CD4-positive, alpha-beta T cell treated with Interleukin-12 subunit alpha and Interleukin-12 subunit beta, for 1 hour (primary cell): ENCODE results near the gene MPST.
A peak's percentile ranks its signal among the peaks of the same experiment; 100 is the strongest.

Experiments
- DNase-seq: peaks from one replicate; pipeline ENCODE4 v3.0.0-alpha.2; 2020

The MPST gene

DNA sequence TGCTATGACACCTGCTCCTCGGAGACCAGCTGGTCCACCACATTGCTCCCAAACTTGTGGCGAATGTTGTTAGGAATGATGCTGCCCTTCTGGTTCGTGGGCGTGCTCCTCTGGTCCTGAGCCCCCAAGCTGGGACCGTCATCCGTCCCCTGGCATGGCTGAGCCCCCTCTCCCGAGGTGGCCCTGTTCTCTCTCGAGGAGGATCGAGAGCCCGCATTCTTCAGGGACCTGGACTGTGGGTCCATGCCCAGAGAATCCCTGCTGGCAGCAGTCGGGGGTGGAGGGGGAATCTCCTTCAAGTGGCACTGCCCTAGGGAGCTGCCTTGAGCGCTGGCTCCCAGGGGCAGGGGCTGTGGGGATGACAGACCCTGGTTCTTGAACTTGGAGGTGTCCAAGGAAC is 17.7 kb upstream of the MPST start:
- no peak for DNase-seq

DNA sequence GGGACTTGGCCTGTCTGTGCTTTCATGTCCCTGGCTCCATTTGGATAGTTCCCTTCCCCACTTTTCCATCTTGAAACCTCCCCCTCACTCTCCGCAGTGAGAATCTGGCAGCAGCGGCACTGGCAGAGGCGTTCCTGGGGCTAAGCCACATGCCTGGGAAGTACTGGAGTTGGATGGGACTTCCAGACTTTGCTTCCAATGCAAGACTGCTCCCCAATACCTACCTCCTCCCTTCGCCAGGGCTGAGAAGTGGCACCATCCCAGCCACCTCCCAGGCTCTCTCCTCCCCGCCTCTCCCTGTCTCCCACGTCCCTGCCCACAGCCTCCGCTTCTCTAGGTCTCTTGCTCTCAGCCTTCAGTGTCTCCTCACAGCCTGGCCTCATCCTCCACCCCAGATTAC is 16.9 kb upstream of the MPST start:
- no peak for DNase-seq

DNA sequence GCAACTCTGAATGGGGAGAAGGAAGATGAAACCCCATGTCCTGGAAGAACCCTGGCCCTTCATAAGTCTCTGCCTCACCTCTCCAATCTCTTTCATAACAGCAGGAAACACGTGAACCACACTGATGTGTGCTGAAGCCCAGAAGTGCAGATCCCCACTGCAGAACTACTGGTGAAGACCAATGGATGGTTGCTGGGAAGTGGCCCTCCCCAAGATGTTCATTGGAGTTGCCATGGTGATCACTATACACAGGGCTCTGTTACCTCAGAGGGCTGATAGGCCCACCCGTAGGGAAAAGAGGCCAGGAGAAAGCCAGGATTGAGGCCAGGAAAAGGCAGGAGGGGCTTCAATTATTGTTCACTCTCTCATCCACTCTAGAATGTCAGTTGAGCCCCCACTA is 11.9 kb upstream of the MPST start:
- DNase-seq = no peak

DNA sequence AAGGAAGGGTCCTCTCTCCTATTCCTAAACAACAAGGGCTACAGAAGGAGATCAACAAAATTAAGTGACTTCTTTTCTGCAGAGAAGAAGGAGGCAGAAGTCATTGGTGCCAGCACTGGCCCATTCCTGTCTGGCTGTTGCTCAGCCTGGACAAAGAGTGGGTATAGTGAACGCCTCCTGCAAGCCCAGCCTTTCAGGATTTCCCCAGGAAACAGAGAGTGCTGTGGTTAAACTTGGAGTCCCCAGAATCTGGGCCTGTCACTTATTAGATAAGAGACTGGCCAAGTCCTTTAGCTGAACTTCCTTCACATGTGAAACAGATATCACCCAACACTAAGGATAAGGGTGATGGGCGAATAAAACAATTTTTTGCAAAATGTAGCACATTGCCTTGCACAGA is 11.2 kb upstream of the MPST start:
- DNase-seq = no peak

DNA sequence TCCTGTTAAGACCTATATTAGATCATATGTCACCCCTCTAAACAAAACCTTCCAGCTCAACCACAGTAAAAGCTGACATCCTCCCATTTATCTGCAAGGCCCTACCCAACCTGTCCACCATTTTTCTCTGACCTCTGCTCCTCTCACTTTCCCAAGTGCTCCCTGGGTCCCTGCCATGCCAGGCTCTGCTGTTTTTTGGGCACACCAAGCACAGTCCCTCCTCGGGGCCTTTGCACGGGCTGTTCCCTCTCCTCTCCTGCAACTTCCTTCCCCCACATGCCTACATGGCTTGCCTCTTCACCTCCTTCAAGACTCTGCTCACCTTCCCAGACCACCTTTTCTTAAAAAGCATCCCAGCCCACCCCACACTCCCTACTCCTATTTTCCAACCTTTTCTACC is 10.1 kb upstream of the MPST start:
- DNase-seq = no peak

DNA sequence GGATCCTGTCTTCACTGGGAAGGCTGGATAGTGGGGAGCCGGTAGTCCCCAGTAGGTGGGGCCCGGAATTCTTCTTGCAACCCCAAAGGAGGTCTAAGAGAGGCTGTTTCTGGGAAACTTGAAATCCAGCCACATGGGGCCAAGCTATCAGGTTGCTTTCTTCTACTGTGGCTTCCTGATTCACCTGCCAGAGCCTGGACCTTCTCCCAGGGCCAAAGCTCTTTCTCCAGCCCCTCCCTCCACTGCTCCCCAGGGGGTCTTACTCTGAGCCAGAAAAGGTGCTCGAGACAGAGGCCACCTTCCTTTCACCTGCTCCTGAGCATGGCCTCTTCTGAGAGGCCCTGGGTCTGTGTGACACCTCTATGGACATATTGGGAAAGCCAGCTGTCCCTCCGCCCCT is 9.4 kb upstream of the MPST start:
- no peak for DNase-seq

DNA sequence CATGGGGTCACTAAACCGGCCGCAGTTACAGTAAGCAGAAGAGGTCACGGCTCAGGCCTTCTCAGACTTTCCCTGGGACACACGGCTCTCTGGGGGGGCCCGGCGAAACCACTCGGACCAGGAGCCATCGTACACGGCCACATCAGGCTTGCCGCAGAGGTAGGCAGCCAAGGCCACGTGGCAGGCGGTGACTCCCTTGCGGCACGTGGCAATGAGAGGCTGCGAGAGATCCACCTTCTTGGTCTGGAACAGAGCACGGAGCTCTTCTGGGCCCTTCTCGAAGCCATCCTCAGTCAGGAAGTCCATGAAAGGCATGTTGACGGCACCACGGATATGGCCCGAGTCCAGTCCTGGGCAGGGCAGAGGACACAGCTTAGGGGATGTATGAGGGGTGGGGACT is 8.6 kb upstream of the MPST start:
- DNase-seq = no peak

DNA sequence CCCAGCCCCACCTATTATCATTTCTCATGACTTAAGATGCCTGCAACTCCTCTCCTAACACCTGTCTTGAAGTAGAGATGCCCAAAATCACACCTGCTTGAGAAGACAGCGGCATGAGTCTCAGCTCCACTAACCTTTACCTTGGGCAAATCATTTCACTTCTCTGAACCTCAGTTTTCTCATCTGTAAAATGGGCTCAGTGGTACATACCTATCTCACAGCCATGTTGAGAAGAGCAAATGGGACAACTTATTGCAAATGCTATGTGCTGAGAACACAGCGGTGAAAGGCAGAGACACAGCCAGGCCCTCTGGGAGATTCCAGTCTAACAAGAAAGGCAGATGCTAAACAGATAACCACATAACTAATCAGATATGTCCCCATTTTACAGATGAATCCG is 8.1 kb upstream of the MPST start:
- DNase-seq = no peak

DNA sequence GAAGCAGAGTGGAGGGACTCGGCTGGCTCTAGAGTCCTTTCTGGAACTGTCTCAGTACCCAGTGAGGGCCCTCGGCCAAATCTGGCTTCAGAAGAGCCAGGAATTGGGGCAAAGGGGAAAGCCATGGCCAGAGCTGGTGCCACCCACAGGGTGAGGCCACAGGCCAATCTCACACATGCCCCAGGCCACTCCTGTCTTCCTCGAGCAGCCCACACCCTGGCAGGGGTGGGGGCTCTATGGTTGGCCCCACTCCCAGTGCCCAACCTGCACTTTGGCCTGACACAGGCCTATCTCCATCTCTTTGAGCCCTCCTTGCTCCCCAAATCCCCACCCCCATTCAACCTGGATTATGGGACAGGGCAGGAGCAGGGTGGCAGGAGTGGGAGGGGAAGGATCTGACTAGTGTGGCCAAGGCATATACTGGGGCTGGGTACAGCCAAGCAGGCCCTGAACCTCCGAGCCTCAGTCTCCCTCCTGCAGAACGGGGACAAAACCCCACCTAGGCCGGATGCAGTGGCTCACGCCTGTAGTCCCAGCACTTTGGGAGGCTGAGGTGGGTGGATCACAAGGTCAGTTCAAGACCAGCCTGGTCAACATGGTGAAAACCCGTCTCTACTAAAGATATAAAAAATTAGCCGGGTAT is 7.2 kb upstream of the MPST start:
- DNase-seq = no peak

DNA sequence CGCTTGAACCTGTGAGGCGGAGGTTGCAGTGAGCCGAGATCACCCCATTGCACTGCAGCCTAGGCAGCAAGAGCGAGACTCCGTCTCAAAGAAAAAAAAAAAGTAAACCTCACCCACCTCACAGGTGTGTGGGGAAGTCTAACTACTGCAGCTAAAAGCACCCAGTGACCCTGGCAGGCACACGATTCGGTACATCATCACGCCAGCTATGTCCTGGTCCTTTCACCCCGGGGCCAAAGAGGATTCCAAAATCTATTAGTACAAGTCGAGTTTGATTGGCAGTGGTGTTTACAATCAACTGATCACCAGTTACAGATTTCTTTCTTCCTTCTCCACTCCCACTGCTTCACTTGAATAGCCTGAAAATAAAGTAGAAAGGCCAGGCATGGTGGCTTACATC is 6.6 kb upstream of the MPST start:
- no peak for DNase-seq

DNA sequence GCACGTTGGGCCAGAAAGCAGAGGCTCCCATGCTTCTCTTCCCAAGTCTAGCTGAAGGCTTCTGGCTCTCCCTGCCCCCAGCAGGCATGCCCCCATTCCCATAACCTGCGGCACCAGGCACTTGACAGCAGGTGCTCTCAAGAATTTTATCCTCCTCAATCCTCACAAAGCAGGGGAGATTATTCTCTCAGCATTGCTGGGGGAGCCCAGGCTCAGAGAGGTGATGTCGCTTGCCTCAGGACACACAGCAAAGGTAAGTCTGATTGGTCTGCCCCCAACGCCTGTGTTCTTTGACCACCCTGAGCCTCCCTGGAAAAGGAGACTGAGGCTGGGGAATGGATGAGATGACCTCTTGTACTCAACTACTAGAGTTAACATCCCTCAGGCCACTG is 5.1 kb upstream of the MPST start:
- DNase-seq = no peak

DNA sequence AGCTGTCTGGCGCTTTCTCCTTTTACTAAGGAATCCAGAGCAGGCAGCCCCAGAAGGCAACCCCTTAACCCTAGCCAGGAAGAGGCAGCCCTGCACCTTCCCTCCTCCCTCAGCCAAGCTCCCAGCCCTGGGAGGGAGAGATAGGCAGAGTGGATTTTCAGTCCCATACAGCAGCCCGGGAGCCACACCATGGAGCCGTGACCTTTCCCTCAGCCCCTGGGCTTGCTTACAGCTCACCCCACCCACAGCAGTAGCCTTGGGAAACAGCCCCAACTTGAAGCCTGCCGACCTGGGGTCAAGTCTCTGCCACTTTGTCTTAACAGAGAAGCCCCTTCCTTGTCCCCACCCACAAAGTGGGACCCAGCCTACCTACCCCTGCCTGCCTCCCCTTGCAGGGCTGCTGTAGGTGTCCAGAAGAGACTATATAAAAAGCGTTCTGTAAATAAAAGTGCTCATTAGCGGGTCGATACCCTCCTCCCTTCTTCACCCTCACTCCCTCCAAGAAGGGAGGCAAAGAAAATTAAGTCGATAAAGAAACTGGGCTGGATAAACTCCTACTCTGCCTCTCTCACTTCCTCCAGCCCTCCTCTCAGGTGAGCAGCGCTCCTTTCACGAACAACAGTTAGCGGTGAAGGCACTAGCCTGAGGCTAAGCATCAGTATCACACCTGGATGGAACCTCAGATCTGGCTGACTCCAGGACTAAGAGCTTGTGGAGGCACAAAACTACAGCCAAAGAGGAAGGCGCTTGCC is 4.5 kb upstream of the MPST start:
- DNase-seq = no peak

DNA sequence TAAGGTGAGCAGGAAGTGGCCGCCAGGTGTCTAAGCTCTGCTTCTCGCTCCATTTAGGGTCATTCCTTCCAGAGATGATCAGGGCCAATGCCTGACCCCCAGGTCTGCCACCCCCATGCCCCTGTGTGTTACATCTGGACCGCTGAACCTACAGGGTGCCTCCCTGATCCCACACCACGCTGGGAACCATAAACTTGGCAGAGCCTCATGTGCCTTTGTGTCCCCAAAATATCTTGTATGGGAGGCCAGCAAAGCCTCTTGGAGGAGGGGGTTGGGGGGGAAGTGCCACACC is 4.0 kb upstream of the MPST start:
- DNase-seq = no peak

DNA sequence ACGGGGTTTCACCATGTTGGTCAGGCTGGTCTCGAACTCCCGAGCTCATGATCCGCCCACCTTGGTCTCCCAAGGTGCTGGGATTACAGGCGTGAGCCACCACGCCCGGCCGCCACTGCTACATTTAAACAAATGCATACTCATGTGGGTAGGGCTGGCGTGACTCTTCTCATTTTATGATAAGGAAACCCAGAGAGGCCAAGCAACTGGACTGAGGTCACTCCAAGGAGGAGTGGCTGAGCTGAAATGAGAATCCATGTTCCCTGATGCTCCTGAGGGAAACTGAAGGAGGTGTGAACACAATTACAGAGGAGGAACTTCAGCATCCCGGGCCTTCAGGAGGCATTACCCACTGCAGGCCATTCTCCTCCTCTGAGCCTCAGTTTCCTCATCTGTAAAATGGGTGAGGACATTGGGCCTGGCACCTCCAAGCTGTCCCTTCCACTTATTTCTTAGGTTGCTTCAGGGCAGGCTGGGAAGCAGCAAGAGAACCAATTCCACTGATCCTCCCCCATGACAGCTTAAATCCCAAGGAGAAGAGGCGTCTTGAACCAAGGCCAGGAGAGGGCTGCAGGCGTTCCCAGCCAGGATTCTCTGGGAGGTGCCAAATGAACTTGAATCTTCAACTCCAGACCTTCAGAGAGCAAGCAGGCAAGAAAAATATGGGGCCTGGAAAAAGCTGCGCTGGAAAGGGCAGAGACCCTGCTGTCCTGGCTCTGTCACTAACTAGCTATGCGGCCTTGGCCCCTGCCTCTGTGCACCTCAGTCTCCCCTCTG is 3.2 kb upstream of the MPST start:
- no peak for DNase-seq

DNA sequence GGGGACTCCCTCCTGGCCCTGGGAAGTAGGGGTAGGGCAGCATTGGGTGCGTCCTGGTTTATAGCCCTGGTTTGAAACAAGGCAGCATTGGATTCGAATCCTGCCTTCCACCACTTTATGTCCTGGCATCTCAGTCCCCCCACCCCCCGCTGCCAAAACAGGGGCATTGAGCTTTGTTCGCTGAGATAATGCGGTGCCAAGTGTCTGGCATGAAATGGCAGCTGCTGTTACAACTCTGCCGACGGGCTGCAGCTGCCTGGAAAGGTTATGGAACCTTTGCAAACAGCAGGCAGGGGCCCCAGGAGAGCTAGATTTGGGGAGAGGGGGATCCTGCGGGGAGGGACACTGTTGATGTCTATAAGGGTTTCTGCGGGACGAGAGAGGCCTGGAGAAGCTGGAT is 2.2 kb upstream of the MPST start:
- no peak for DNase-seq

DNA sequence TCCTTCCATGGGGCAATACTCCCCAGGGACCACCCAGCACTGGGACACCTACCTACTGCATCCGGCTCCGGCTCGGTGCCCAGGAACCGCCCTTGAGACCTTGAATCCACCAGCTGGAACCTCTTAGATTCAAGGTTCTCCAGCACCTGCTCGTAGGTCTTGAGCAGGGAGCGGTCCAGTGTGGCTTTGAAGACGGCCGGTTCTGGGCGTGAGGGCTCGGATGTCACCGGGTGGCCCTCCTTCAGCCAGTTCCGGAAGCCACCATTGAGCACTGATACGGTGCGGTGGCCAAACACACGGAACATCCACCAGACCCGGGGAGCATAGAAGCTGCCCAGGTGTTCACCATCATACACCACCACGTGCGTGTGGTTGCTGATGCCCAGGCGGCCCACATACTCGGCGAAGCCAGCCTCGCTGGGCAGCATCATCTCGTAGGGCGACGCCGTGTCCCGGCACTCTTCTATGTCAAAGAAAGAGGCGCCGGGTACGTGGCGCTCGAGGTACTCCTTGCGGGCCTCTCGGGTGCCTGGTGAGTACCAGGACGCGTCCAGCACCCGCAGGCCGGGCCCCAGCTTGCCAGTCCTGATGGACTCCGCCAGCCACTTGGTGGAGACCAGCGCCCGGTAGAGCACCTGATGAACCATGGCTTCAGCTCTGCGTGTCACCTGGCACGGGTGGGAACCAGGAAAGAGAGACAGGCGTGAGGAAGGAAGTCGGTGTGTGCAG is 1.3 kb upstream of the MPST start:
- DNase-seq = no peak

DNA sequence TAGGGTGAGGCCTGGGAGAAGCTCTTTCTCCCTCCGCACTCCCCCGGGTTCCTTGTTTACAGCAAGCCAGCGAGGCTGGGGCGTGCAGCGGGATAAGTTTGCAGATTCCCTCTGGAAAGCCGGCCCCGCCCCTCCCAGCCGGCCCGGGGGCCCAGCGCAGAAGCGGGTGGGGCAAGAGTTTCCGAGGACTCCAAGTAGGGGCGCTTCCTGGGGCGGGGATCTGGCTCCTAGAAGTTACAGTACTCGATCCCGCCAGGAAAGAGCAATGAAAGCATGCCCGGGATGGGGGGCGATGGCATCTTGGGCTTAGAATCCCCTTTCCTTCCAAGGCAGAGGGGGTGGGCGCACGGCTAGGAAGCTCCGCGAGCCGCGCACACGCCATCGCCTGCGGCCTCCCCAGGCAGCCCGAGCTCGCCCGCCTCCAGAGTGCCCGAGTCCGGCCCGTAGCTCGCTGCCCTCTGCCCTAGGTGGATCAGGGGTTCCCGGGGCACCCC is 680 bp upstream of the MPST start:
- no peak for DNase-seq

DNA sequence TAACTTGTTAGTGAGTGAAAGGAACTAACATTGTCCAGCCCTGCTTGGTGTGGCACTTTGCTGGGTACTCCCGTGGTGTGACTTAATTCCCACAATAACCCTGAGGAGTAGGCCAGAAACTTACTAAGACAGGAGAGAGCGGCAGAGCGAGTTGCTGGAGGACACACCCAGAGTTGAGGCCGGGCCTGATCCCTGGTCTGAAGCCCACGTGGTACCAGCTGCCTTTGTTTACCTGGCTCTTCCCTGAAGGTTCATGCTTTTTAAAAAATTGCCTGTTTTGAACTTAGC is 594 bp downstream of the MPST start:
- DNase-seq = no peak

DNA sequence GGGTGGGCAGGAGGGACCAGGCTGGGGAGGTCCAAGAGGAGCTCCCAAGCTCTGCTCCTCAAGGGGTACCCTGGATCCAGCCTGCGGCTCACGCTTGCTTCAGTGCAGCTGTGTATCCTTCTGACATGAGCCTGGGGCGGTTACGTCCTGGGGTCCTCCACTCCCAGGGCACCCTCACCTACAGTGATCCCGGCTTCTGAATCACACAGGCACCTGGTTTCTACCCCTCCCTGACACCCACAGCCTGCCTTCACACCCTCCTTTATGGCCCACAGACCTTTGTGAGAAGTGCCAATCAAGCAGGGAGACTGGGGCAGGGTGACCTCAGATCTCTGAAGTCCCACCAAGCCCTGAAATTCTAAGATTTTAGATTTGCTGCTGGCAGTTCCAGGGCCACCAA is 1.5 kb downstream of the MPST start:
- DNase-seq = no peak

DNA sequence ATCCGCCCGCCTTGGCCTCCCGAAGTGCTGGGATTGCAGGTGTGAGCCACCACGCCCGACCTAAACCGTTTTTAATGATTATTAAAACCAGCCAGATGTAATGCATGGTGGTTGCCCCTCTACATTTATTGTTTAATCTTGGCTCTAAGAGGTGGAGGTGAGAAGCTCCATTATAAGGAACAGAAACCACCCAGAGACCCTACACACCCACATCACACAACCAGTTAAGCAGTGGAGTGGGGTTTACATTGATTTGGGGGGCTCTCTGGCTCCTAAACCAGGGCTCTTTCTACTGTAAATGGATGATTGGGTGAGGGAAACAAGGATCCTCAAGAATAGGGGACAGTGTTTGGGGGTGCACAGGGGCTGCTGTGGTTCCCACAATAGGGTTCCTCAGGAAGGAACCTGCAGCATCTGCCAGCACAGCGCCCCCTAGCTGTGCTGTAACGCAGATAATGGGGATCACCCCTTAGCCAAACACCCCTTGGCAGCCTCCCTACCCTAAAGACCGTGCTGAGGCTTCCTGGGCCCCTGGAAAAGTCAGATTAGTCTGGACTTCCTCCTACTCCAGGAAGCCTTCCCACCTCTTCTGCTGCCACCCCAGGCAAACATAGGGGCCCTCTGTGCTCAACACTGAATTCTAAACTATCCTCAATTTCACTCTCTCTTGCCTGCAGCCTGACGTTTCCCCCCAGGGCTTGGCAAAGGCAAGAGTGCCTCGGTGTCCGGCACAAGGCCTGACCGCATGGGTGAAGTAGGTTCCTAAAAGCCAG is 2.4 kb downstream of the MPST start:
- peak; percentile 66 for DNase-seq

DNA sequence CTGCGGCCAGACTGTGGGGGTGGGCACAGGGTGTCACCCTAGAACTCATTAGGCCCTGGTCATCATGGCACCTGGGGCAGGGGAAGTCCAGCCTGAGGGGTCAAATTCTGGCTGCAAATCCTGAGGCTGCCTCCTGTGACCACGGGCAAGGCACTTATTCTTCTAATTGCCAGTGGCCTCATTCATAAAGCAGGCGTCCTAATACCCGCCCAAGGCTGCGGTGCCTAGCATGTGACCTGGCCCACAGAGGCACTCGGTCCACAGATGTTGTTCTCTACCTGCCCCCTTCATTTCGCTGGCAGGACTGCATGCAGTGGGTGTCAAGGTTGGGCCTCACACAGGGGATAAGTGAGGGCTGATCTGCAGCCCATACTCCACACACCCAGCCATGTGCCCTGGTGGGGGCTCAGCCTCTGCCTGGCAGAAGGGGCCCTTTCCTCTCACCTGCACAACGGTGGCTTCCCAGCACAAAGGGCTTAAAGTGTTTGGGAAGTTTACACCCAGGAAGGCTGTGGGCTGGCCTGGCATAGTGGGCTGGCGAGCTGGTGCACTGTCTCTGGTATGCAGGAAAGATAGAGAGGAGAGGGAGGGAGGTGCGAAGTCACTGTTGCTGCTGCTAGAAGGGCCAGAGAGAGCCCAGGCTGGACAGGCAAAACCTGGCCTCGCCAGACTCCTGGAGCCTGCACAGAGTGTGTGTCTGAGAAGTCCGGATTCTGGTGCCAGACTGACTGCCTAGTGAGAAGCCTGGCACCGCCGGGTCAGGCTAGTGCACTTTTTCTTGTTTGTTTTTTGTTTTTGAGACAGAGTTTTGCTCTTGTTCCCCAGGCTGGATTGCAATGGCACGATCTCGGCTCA is 3.2 kb downstream of the MPST start:
- DNase-seq = no peak

DNA sequence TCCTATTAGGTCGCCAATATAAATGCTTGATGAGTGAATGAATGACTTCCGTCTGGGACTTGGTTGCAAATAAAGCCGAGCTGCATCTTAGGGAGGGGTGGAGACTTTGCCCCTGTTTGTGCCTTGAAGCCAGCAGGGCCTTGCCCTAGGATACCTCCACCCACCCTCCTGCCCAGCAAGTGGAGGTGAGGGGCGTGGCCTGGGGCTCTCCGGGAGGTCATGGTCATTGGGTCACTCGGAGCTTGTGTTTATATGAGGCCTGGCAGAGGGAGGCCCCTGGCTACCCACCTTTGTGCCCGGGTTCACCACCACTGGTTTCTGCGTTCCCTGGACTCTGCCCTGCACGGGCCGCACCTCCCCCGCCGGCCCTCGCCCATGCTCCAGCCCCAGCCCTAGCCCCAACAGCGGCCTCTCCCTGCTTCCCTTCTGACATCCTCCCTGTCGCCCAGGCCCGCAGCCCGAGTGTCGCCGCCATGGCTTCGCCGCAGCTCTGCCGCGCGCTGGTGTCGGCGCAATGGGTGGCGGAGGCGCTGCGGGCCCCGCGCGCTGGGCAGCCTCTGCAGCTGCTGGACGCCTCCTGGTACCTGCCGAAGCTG is 4.3 kb downstream of the MPST start:
- DNase-seq = no peak
